ENCODE data around the gene F10.

- no peak for TF ChIP-seq CTCF (IDR thresholded peaks at IDR 0.05)
- TF ChIP-seq POLR2A (IDR thresholded peaks at IDR 0.05), result no peak
Measured at GRCh38 chr13:113160983-113161382, 38.4 kb downstream of the F10 start.
